IPS-18c (cell line): Measurements from ENCODE around the gene EXD3.
"Not testable (repeated sequence)": the region's sequence is repeated elsewhere in the genome, so short reads cannot be mapped to it uniquely, and the experiment has no call there.

ENCODE experiments used
- H3K4me3 ChIP-seq: 2 replicates; pipeline ENCODE4 v1.7.0; 2013; ENCODE audit warnings: low read depth, mild to moderate bottlenecking, low read length, moderate library complexity; ENCODE audit not compliant: insufficient read depth
- H3K9me3 ChIP-seq: one replicate; pipeline ENCODE4 v1.6.1; 2013; ENCODE audit warnings: mild to moderate bottlenecking, low read length, moderate library complexity; ENCODE audit not compliant: control insufficient read depth, insufficient read depth

Gene EXD3

GRCh38 chr9:137350696-137351584, 72.0 kb downstream of the EXD3 start:
- peaks cover 14% of the 10 kb centered on the region for H3K9me3 ChIP-seq
- no peak overlapping the region for H3K4me3 ChIP-seq

- Histone ChIP-seq H3K4me3 (no peak overlapping the region), H3K9me3 (peaks cover 4% of the 10 kb centered on the region)
These were observed 73.4 kb downstream of the EXD3 start for GRCh38 chr9:137349471-137350033.

DNA sequence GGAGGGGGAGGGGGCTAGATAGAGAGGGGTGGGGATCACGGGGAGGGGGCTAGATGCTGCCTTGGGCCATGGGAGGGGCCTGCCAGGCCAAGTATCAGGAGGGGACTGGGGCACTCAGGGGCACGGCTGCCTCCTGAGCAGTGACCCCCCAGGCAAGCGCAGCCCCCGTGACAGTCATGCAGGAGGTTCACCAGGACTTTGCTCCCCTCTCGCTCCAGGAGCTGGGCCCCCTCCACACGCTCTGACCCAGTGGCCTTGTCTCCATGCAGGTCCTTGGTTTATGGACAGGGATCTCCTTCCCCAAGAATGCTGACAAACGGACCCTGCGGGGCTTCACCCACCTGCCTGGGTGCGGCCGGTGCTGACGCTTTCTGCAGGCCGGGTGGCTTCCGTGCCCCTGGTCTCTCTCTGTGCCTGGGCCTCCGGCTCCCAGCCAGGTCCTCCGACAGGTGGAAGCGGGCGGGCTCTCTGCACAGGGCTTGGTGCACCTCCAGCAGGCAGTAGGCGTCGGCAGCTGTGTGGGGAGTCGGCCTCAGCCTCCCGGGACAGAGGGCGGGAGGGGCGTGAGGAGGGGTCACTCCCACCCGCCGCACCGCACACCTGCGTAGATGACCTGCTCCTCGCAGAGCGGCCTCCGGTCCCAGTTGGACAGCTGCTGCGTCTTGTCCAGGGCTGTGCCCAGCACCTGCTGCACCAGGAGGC, 74.0 kb downstream of the EXD3 start:
- Histone ChIP-seq H3K9me3 (peaks cover 7% of the 10 kb centered on the region), H3K4me3 (no peak overlapping the region)

DNA sequence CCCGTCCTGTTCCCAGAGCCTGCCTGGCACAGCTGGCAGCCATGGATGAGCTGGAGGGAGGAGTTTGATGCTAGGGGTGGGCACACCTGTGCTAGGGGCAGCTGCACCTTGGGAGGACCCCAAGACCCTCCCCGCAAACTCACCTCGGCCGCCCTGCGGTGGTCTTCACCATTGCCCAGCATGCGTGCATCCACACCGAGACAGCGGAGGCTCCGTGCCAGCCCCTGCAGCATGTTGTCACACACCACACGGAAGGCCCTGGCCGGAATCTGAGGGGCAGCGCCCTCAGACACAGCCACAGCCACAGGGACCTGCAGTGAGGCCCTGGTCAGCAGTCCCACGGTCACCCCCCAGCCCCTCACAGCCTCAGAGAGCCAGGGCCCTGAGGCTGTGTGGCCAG, 75.0 kb downstream of the EXD3 start:
- peaks cover 7% of the 10 kb centered on the region for H3K9me3 ChIP-seq

DNA sequence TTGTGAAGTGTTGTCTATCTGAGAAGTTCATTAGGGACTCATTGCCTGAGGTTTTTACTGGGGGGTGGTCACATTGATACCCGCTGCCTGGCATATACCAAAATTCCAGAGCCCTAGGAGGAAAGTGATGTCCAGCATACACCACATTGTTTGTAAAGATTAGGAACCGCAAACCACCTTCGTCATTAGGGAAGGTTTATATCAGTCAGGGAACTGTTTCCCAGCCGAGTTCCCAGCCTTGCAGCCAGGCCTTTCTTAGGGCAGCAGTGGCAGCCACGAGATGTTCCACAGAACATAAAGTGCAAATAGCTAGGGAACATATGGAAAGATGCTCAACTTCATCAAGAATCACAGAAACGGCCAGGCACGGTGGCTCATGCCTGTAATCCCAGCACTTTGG, 80.5 kb downstream of the EXD3 start:
- Histone ChIP-seq H3K4me3 (no peak overlapping the region), H3K9me3 (peaks cover 5% of the 10 kb centered on the region)

More for the DNA sequence above, 75.0 kb downstream of the EXD3 start:
- H3K4me3 ChIP-seq = no peak overlapping the region

- Histone ChIP-seq H3K9me3 (peaks cover 5% of the 10 kb centered on the region), H3K4me3 (no peak overlapping the region)
These were observed 81.7 kb downstream of the EXD3 start for GRCh38 chr9:137341227-137341626.

DNA sequence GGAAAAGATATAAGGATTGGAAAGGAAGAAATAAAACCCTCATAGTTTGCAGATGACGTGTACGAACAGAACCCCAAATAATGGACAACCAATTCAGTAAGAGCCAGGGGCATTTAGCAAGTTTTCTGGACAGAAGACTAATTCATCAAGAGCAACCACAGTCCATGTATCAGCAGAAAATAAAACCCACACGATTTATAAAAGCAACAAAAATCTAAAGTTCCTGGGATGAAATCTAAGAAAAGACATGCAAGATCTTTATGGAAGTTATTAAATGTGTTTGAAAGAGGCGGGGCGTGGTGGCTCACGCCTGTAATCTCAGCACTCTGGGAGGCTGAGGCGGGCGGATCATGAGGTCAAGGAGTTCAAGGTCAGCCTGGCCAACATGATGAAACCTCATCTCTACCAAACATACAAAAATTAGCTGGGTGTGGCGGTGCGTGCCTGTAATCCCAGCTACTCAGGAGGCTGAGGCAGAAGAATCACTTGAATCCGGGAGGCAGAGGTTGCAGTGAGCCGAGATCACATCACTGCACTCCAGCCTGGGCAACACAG, 83.0 kb downstream of the EXD3 start:
- not testable (repeated sequence) for H3K9me3 ChIP-seq, H3K4me3 ChIP-seq

GRCh38 chr9:137339045-137339907, 83.7 kb downstream of the EXD3 start:
- H3K4me3 ChIP-seq = no peak overlapping the region
- peaks cover 3% of the 10 kb centered on the region for H3K9me3 ChIP-seq

GRCh38 chr9:137336735-137337134, 86.2 kb downstream of the EXD3 start:
- Histone ChIP-seq H3K4me3 (no peak overlapping the region), H3K9me3 (no peaks in the 10 kb centered on the region)

DNA sequence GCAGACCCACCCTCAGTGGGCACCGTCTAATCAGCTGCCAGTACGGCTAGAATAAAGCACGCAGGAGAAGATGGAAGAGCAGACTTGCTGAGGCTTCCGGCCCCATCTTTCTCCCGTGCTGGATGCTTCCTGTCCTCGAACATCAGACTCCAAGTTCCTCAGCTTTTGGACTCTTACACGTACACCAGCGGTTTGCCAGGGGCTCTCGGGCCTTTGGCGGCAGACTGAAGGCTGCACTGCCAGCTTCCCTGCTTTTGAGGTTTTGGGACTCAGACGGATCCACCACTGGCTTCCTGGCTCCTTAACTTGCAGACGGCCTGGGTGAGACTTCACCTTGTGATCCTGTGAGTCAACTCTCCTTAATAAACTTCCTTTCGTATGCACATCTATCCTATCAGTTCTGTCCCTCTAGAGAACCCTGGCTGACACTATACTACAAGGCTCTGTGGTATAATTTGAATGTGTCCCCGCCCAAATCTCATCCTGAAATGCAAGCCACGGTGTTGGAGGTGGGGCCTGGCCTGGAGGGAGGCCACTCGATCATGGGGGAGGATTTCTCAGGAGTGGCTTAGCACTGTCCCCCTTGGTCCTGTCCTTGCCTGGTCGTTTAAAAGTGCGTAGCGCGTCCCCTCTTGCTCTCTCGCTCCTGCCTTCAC, 89.8 kb downstream of the EXD3 start:
- Histone ChIP-seq H3K9me3 (peaks cover 4% of the 10 kb centered on the region), H3K4me3 (no peak overlapping the region)

DNA sequence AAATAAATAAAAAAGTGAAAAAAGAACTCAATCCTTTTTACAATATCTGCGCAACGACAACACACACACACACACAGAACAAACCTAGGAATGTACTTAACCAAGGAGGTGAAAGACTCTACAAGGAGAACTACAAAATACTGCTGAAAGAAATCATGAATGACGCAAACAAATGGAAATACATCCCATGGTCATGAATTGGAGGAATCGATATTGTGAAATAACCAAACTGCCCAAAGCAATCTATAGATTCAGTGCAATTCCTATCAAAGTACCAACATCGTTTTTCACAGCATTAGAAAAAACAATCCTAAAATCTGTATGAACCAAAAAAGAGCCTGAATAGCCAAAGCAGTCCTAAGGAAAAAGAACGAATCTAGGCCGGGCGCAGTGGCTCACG, 91.0 kb downstream of the EXD3 start:
- Histone ChIP-seq H3K9me3 (peaks cover 4% of the 10 kb centered on the region), H3K4me3 (no peak overlapping the region)

DNA sequence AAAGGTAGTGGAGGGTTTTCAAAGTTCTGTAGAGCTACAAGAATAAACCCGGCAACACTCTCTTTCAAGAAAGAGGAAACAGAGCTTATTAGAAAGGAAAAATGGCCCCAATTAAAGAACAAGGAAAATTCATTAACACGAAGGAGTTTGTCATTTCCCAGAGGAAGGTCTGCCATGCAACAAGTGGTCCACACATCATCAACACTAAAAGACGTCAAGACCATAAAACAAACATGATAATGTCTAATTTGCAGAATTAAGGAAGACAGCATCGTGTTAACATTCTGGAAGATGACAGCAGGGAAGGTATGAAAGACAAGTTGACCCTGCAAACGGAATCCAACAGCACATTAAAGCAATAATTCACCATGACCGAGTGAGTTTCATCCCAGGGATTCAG, 92.3 kb downstream of the EXD3 start:
- Histone ChIP-seq H3K4me3 (no peak overlapping the region), H3K9me3 (peaks cover 4% of the 10 kb centered on the region)

DNA sequence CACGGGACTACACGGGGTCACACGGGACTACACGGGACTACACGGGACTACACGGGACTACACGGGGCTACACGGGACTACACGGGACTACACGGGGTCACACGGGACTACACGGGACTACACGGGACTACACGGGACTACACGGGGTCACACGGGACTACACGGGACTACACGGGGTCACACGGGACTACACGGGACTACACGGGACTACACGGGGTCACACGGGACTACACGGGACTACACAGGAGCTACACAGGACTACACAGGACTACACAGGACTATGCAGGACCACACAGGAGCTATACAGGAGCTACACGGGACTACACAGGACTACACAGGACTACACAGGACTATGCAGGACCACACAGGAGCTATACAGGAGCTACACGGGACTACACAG, 93.4 kb downstream of the EXD3 start:
- H3K9me3 ChIP-seq, H3K4me3 ChIP-seq: not testable (repeated sequence)

GRCh38 chr9:137327641-137328550, 95.1 kb downstream of the EXD3 start:
- not testable (repeated sequence) for H3K9me3 ChIP-seq, H3K4me3 ChIP-seq

DNA sequence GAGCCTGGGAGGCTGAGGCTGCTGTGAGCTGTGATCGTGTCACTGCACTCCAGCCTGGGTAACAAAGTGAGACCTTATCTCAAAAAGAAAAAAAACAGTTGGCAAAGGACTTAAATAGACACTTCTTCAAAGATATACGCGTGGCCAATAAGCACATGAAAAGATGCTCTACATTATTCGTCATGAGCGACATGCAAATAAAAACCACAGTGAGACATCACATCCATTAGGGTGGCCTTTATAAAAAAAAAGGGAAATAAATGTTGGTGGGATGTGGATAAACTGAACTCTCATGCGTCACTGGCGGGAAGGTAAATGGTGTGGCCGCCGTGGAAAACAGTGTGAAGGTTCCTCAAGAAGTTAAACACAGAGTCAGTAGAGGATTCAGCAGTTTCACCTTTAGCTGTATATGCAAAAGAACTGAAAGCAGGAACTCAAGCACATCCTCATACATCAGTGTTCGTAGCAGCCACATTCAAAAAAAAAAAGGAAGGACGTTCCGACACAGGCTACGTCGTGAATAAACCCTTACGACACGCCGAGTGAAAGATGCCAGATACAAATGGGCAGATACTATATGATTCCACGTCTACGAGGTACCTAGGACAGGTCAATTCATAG, 96.4 kb downstream of the EXD3 start:
- peaks cover 4% of the 10 kb centered on the region for H3K9me3 ChIP-seq
- H3K4me3 ChIP-seq = no peak overlapping the region
